Measurements from ENCODE around the gene LCE2B.
A peak's percentile ranks its signal among the peaks of the same experiment; 100 is the strongest.
"Not testable (repeated sequence)": the region's sequence is repeated elsewhere in the genome, so short reads cannot be mapped to it uniquely, and the experiment has no call there.

LCE2B gene

GRCh38 chr1:152685823-152686222 lies at the start of gene LCE2B:
Gene LCE2B (plus strand): TSS chr1:152686123. CDS start chr1:152686844, 721 bp downstream.
- not testable (repeated sequence) for DNase-seq (ENCODE audit: low read depth in 3 of 3)

GRCh38 chr1:152640351-152640750 lies 45.6 kb upstream of the LCE2B start:
- DNase-seq (ENCODE audit: low read depth in 3 of 3): no peak

GRCh38 chr1:152643945-152644344 lies 42.0 kb upstream of the LCE2B start:
- DNase-seq (ENCODE audit: low read depth in 3 of 3): no peak

GRCh38 chr1:152645146-152645545 lies 40.8 kb upstream of the LCE2B start:
- no peak for DNase-seq (ENCODE audit: low read depth in 3 of 3)

GRCh38 chr1:152646656-152647055 lies 39.3 kb upstream of the LCE2B start:
- no peak for DNase-seq (ENCODE audit: low read depth in 3 of 3)

GRCh38 chr1:152654110-152654509 lies 31.8 kb upstream of the LCE2B start:
- DNase-seq (ENCODE audit: low read depth in 3 of 3): peak; percentile 31 to 52 (median 41)

GRCh38 chr1:152656459-152656858 lies 29.5 kb upstream of the LCE2B start:
- DNase-seq (ENCODE audit: low read depth in 3 of 3): no peak

GRCh38 chr1:152657677-152658076 lies 28.2 kb upstream of the LCE2B start:
- DNase-seq (ENCODE audit: low read depth in 3 of 3): no peak

GRCh38 chr1:152658649-152659048 lies 27.3 kb upstream of the LCE2B start:
- DNase-seq (ENCODE audit: low read depth in 3 of 3): no peak

GRCh38 chr1:152663098-152663497 lies 22.8 kb upstream of the LCE2B start, which contains the start of gene LCE2D:
Gene LCE2D (plus strand): TSS chr1:152663380. CDS start chr1:152664106, 726 bp downstream.
- no peak for DNase-seq (ENCODE audit: low read depth in 3 of 3)

GRCh38 chr1:152666171-152666570 lies 19.8 kb upstream of the LCE2B start:
- not testable (repeated sequence) for DNase-seq (ENCODE audit: low read depth in 3 of 3)

GRCh38 chr1:152667648-152668047 lies 18.3 kb upstream of the LCE2B start:
- no peak for DNase-seq (ENCODE audit: low read depth in 3 of 3)

GRCh38 chr1:152673016-152673415 lies 12.9 kb upstream of the LCE2B start:
- no peak for DNase-seq (ENCODE audit: low read depth in 3 of 3)

GRCh38 chr1:152674983-152675382 lies 10.9 kb upstream of the LCE2B start, which contains the start of gene LCE2C:
Gene LCE2C (plus strand): TSS chr1:152675279. CDS start chr1:152676016, 737 bp downstream.
- DNase-seq (ENCODE audit: low read depth in 3 of 3): not testable (repeated sequence)

GRCh38 chr1:152679459-152679858 lies 6.5 kb upstream of the LCE2B start:
- no peak for DNase-seq (ENCODE audit: low read depth in 3 of 3)

GRCh38 chr1:152681616-152682015 lies 4.3 kb upstream of the LCE2B start:
- no peak for DNase-seq (ENCODE audit: low read depth in 3 of 3)

GRCh38 chr1:152683846-152684245 lies 2.1 kb upstream of the LCE2B start:
- no peak for DNase-seq (ENCODE audit: low read depth in 3 of 3)

GRCh38 chr1:152697701-152698600 lies 12.0 kb downstream of the LCE2B start, which contains the start of gene LCE2A:
Gene LCE2A (plus strand): TSS chr1:152698345. CDS start chr1:152698902, 557 bp downstream.
- no peak for DNase-seq (ENCODE audit: low read depth in 3 of 3)

GRCh38 chr1:152699746-152700145 lies 13.8 kb downstream of the LCE2B start:
- DNase-seq (ENCODE audit: low read depth in 3 of 3): no peak

- DNase-seq (ENCODE audit: low read depth in 3 of 3): no peak
Observed at GRCh38 chr1:152707860-152708259, 21.9 kb downstream of the LCE2B start, which contains the start of gene LCE4A. Gene LCE4A (plus strand): TSS chr1:152708160. CDS start chr1:152709076, 916 bp downstream.

- no peak for DNase-seq (ENCODE audit: low read depth in 3 of 3)
Observed at GRCh38 chr1:152718238-152718637, 32.3 kb downstream of the LCE2B start.

GRCh38 chr1:152725261-152725660 lies 39.3 kb downstream of the LCE2B start:
- DNase-seq (ENCODE audit: low read depth in 3 of 3): no peak

- no peak for DNase-seq (ENCODE audit: low read depth in 3 of 3)
Observed at GRCh38 chr1:152728986-152729385, 43.1 kb downstream of the LCE2B start.
